H9 (cell line): Measurements from ENCODE around the gene STXBP6. TPM values are rescaled to one million over a fixed set of nuclear protein-coding genes. Genes with fewer than 3 reads are reported as not detected.

ENCODE experiments used
- DNase-seq: peaks from one replicate; pipeline ENCODE4 v3.0.0-alpha.2; 2017
- H2AFZ ChIP-seq: one replicate; pipeline ENCODE4 v1.6.1; 2013; ENCODE audit warnings: mild to moderate bottlenecking, low read length, control low read depth, moderate library complexity
- H2AK5ac ChIP-seq: 2 replicates; pipeline ENCODE4 v1.6.1; 2013; ENCODE audit warnings: low read length, control low read depth, mixed read lengths; ENCODE audit not compliant: insufficient read length
- H2BK120ac ChIP-seq: one replicate; pipeline ENCODE4 v1.6.1; 2013; ENCODE audit warnings: low read depth, mild to moderate bottlenecking, low read length, control low read depth, inconsistent platforms; ENCODE audit not compliant: poor library complexity, severe bottlenecking
- H2BK12ac ChIP-seq: 2 replicates; pipeline ENCODE4 v1.6.1; 2013; ENCODE audit warnings: low read length, control low read depth, mixed read lengths, low read depth; ENCODE audit not compliant: insufficient read length
- H2BK15ac ChIP-seq: 2 replicates; pipeline ENCODE4 v1.6.1; 2013; ENCODE audit warnings: low read depth, low read length, control low read depth
- H2BK20ac ChIP-seq: one replicate; pipeline ENCODE4 v1.6.1; 2013; ENCODE audit warnings: low read depth, mild to moderate bottlenecking, low read length, control low read depth, inconsistent platforms; ENCODE audit not compliant: poor library complexity, severe bottlenecking
- H2BK5ac ChIP-seq: 2 replicates; pipeline ENCODE4 v1.6.1; 2013; ENCODE audit warnings: low read length, control low read depth, mixed read lengths; ENCODE audit not compliant: insufficient read length
- H3K14ac ChIP-seq: 2 replicates; pipeline ENCODE4 v1.6.1; 2013; ENCODE audit warnings: low read length, control low read depth; ENCODE audit not compliant: insufficient read depth
- H3K18ac ChIP-seq: 2 replicates; pipeline ENCODE4 v1.6.1; 2013; ENCODE audit warnings: low read depth, mild to moderate bottlenecking, mixed read lengths, low read length, control low read depth; ENCODE audit not compliant: insufficient read length
- H3K23ac ChIP-seq: 2 replicates; pipeline ENCODE4 v1.6.1; 2013; ENCODE audit warnings: low read length, control low read depth, mixed read lengths, low read depth; ENCODE audit not compliant: insufficient read length
- H3K23me2 ChIP-seq: 2 replicates; pipeline ENCODE4 v1.6.1; 2013; ENCODE audit warnings: low read depth, mild to moderate bottlenecking, mixed read lengths, low read length, control low read depth; ENCODE audit not compliant: insufficient read length, poor library complexity, severe bottlenecking
- H3K27ac ChIP-seq: 2 replicates; pipeline ENCODE4 v1.5.1; 2013; ENCODE audit warnings: low read length, control low read depth, mixed read lengths, low read depth; ENCODE audit not compliant: insufficient read length
- H3K27me3 ChIP-seq: 2 replicates; pipeline ENCODE4 v1.6.1; 2013; ENCODE audit warnings: low read length, control low read depth, inconsistent platforms; ENCODE audit not compliant: insufficient read depth
- H3K4ac ChIP-seq: 2 replicates; pipeline ENCODE4 v1.6.1; 2013; ENCODE audit warnings: low read depth, mild to moderate bottlenecking, control low read depth, inconsistent platforms, low read length, moderate library complexity
- H3K4me1 ChIP-seq: 2 replicates; pipeline ENCODE4 v1.6.1; 2013; ENCODE audit warnings: low read length, control low read depth, inconsistent platforms; ENCODE audit not compliant: insufficient read depth
- H3K4me2 ChIP-seq: 2 replicates; pipeline ENCODE4 v1.6.1; 2013; ENCODE audit warnings: low read length, control low read depth, mixed read lengths; ENCODE audit not compliant: insufficient read length, insufficient read depth
- H3K56ac ChIP-seq: 2 replicates; pipeline ENCODE4 v1.6.1; 2013; ENCODE audit warnings: low read depth, mild to moderate bottlenecking, mixed read lengths, low read length, control low read depth; ENCODE audit not compliant: insufficient read length
- H3K79me1 ChIP-seq: 2 replicates; pipeline ENCODE4 v1.6.1; 2013; ENCODE audit warnings: low read depth, mild to moderate bottlenecking, moderate library complexity, low read length, control low read depth, inconsistent platforms; ENCODE audit not compliant: insufficient read depth, poor library complexity, severe bottlenecking
- H3K79me2 ChIP-seq: 2 replicates; pipeline ENCODE4 v1.6.1; 2013; ENCODE audit warnings: low read length, control low read depth, inconsistent platforms; ENCODE audit not compliant: insufficient read depth
- H3K9ac ChIP-seq: 2 replicates; pipeline ENCODE4 v1.6.1; 2013; ENCODE audit warnings: low read length, control low read depth, mixed read lengths; ENCODE audit not compliant: insufficient read length; ENCODE audit errors: extremely low read depth
- H3K9me3 ChIP-seq: one replicate; pipeline ENCODE4 v1.6.1; 2013; ENCODE audit warnings: low read depth, low read length, inconsistent platforms; ENCODE audit not compliant: control insufficient read depth
- H3T11ph ChIP-seq: one replicate; pipeline ENCODE4 v1.6.1; 2013; ENCODE audit warnings: mild to moderate bottlenecking, low read length, control low read depth, inconsistent platforms
- H4K20me1 ChIP-seq: one replicate; pipeline ENCODE4 v1.6.1; 2013; ENCODE audit not compliant: control insufficient read depth, insufficient read length, insufficient read depth
- H4K5ac ChIP-seq: 2 replicates; pipeline ENCODE4 v1.6.1; 2013; ENCODE audit warnings: low read depth, mild to moderate bottlenecking, mixed read lengths, low read length, control low read depth; ENCODE audit not compliant: insufficient read length
- H4K8ac ChIP-seq: replicated peaks from 2 replicates; pipeline ENCODE4 v1.6.1; 2013; ENCODE audit warnings: low read length, control low read depth, mixed read lengths, low read depth; ENCODE audit not compliant: insufficient read length
- H4K91ac ChIP-seq: 2 replicates; pipeline ENCODE4 v1.6.1; 2013; ENCODE audit warnings: low read depth, mild to moderate bottlenecking, moderate library complexity, mixed read lengths, low read length, control low read depth; ENCODE audit not compliant: insufficient read length
- H3K27ac Mint-ChIP-seq, 3 experiments: 2 replicates in 2 of 3; 3 replicates in 1 of 3; pipeline ENCODE4 v1.8.0; 2020 to 2021; ENCODE audit warnings: mixed read lengths in 3 of 3, mild to moderate bottlenecking in 1 of 3, moderate library complexity in 1 of 3
- H3K27me3 Mint-ChIP-seq: 2 replicates; pipeline ENCODE4 v1.8.0; 2021; ENCODE audit warnings: low read depth, mild to moderate bottlenecking, moderate library complexity, mixed read lengths
- H3K36me3 Mint-ChIP-seq, 3 experiments: 2 replicates in 2 of 3; 3 replicates in 1 of 3; pipeline ENCODE4 v1.8.0; 2020 to 2021; ENCODE audit warnings: low read depth in 3 of 3, mixed read lengths in 3 of 3; ENCODE audit not compliant: insufficient read depth in 1 of 3
- H3K4me1 Mint-ChIP-seq, 2 experiments: 2 replicates each; pipeline ENCODE4 v1.8.0; 2020; ENCODE audit warnings: mixed read lengths in 2 of 2
- H3K4me3 Mint-ChIP-seq, 2 experiments: 2 replicates in 1 of 2; 3 replicates in 1 of 2; pipeline ENCODE4 v1.8.0; 2020 to 2021; ENCODE audit warnings: mild to moderate bottlenecking in 2 of 2, mixed read lengths in 2 of 2, moderate library complexity in 1 of 2
- H3K9me3 Mint-ChIP-seq, 2 experiments: 2 replicates in 1 of 2; 3 replicates in 1 of 2; pipeline ENCODE4 v1.8.0; 2020; ENCODE audit warnings: mild to moderate bottlenecking in 2 of 2, mixed read lengths in 2 of 2, moderate library complexity in 1 of 2
- WGBS: extraction: QIAGEN DNeasy Blood & Tissue Kit; methylation state at CpG from one replicate; pipeline ENCODE4 v1.1.7; 2013; ENCODE audit warnings: missing lambda C conversion rate, low lambda C conversion rate, mixed read lengths; ENCODE audit not compliant: insufficient read length; ENCODE audit errors: extremely low coverage; 5-methylcytosine and 5-hydroxymethylcytosine counted together
- total RNA-seq: library from RNA; stranded (reverse); gene quantifications from 2 replicates; pipeline ENCODE4 v1.2.1, GENCODE V29; 2021
- TF ChIP-seq, protein P1 (sequence below): fragments of 200-600 bp; sonication (generic); conservative IDR thresholded peaks from 3 replicates; pipeline ENCODE4 v1.8.0; 2021; ENCODE audit warnings: antibody characterized with exemption, mild to moderate bottlenecking

Gene STXBP6
- total RNA-seq, 1 experiment from 2014 or later = 3.6 TPM

DNA sequence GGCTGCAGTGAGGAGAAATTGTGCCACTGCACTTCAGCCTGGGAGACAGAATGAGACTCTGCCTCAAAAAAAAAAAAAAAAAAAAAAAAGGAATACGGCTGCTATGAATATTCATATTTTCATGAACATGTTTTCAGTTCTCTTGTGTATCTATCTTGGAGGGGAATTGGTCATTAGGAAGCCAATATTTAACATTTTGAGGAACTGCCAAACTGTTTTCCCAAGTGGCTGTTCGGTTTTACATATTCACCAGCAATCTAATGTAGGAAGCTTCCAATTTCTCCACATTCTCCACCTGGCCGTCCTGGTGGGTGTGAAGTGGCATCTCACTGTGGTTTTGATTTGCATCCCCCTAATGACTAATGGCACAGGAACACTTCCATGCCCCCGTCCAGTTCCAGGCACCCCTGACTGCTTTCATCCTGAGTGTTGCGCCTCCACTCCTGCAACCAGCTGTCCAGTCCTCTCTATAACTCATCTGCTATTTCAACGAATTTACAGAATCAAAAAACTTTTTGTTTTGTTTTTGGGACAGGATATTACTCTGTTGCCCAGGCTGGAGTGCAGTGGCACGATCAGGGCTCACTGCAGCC, 5.7 kb downstream of the STXBP6 start:
- Histone ChIP-seq H2BK12ac (no peak overlapping the region), H3K9me3 (no peaks in the 10 kb centered on the region), H3K23me2 (peaks cover 4% of the 10 kb centered on the region), H3K4me2 (no peak overlapping the region), H3K79me1 (no peaks in the 10 kb centered on the region), H2BK5ac (no peak overlapping the region), H4K8ac (no peak overlapping the region), H3K4ac (no peak overlapping the region), H3K9ac (no peak overlapping the region), H2AFZ (no peak overlapping the region), H3T11ph (no peak overlapping the region), H3K14ac (no peak overlapping the region), H3K27me3 (peaks cover 11% of the 10 kb centered on the region; the same call in 1 of the 2 replicates), H4K91ac (no peak overlapping the region), H3K18ac (no peak overlapping the region), H3K4me1 (peaks cover 1% of the 10 kb centered on the region; the same call in 1 of the 2 replicates), H3K27ac (no peak overlapping the region), H2BK15ac (no peak overlapping the region), H4K20me1 (no peaks in the 10 kb centered on the region), H4K5ac (no peak overlapping the region), H2AK5ac (no peak overlapping the region), H3K79me2 (no peaks in the 10 kb centered on the region), H2BK120ac (no peak overlapping the region), H3K23ac (no peak overlapping the region), H3K56ac (no peak overlapping the region), H2BK20ac (no peak overlapping the region)
- Mint-ChIP-seq H3K4me1 (peaks cover 11 to 18% of the 10 kb centered on the region in 2 experiments), H3K27ac (no peak overlapping the region), H3K4me3 (no peak overlapping the region), H3K27me3 (peaks cover 29% of the 10 kb centered on the region), H3K36me3 (no peaks in the 10 kb centered on the region), H3K9me3 (peaks cover 2 to 3% of the 10 kb centered on the region in 2 experiments; a peak in 1 of 5 replicates)
- DNase-seq = no peak
- WGBS = no CpG with 5 or more reads among the region's 7 CpGs
- TF ChIP-seq, protein P1, sequence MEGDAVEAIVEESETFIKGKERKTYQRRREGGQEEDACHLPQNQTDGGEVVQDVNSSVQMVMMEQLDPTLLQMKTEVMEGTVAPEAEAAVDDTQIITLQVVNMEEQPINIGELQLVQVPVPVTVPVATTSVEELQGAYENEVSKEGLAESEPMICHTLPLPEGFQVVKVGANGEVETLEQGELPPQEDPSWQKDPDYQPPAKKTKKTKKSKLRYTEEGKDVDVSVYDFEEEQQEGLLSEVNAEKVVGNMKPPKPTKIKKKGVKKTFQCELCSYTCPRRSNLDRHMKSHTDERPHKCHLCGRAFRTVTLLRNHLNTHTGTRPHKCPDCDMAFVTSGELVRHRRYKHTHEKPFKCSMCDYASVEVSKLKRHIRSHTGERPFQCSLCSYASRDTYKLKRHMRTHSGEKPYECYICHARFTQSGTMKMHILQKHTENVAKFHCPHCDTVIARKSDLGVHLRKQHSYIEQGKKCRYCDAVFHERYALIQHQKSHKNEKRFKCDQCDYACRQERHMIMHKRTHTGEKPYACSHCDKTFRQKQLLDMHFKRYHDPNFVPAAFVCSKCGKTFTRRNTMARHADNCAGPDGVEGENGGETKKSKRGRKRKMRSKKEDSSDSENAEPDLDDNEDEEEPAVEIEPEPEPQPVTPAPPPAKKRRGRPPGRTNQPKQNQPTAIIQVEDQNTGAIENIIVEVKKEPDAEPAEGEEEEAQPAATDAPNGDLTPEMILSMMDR = no peak
